Right lobe of liver (tissue), 4 donors: ENCODE results near the gene THADA.

Source experiments
- POLR2A ChIP-seq: fragments of 450-650 bp; IDR thresholded peaks from one replicate; pipeline ENCODE4 v1.6.1; 2017; ENCODE audit warnings: antibody characterized with exemption, mild to moderate bottlenecking
- TF ChIP-seq, protein P1 (sequence below), 4 donors: fragments of 200-600 bp in 3 of 4; fragments of 450-650 bp in 1 of 4; IDR thresholded peaks; one replicate each; pipeline versions ENCODE4 v1.5.1 to v1.8.0; 2016 to 2022; ENCODE audit warnings: antibody characterized with exemption in 4 of 4, mild to moderate bottlenecking in 2 of 4
- donor health status: DM: no; HTN: no; CAD: no.
- donor health status: DM: no; HTN: no; CAD: no.
- donor health status: DM: no; HTN: yes; CAD: no.

DNA sequence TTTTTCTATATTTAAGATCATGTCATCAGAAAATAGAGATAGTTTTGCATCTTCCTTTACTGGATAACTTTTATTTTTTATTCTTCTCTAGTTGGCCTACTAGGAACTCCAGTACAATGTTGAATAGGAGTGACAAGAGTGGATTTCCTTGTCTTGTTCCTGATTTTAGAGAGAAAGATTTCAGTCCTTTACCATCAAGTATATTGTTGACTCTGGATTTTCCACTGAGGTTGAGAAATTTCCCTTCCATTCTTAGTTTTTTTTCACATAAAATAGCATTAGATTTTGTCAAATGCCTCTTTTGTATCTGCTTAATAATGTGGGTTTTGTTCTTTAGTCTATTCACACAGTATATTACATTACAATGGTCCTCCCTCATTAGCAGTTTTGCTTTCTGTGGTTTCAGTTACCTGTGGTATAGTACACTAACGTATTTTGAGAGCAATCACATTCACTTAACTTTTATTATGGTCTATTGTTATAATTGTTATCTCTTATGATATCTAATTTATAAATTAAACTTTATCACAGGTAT lies 105.5 kb downstream of the THADA start:
- TF ChIP-seq, protein P1, sequence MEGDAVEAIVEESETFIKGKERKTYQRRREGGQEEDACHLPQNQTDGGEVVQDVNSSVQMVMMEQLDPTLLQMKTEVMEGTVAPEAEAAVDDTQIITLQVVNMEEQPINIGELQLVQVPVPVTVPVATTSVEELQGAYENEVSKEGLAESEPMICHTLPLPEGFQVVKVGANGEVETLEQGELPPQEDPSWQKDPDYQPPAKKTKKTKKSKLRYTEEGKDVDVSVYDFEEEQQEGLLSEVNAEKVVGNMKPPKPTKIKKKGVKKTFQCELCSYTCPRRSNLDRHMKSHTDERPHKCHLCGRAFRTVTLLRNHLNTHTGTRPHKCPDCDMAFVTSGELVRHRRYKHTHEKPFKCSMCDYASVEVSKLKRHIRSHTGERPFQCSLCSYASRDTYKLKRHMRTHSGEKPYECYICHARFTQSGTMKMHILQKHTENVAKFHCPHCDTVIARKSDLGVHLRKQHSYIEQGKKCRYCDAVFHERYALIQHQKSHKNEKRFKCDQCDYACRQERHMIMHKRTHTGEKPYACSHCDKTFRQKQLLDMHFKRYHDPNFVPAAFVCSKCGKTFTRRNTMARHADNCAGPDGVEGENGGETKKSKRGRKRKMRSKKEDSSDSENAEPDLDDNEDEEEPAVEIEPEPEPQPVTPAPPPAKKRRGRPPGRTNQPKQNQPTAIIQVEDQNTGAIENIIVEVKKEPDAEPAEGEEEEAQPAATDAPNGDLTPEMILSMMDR (IDR thresholded peaks at IDR 0.05) = no peak
- TF ChIP-seq POLR2A = no peak
